IMR-90 (cell line): Measurements from ENCODE around the gene NPEPL1. TPM values are rescaled to one million over a fixed set of nuclear protein-coding genes. Genes with fewer than 3 reads are reported as not detected.

Experiments
- ATAC-seq: fragments of 200-7000 bp; cut with Tn5 transposase; 2 replicates; pipeline ENCODE4 v1.9.1; 2020; ENCODE audit warnings: low read depth, mild to moderate bottlenecking, moderate library complexity
- BruUV-seq: library from RNA; stranded (reverse); fragments of 400-500 nt; replicated peaks from 2 replicates; lab custom pipeline; 2021; lab: Mats Ljungman, UMichigan
- CTCF ChIA-PET: fragments of 300-600 bp; formaldehyde crosslinking; extraction: SDS; loops from one replicate; lab custom pipeline; 2021; ENCODE audit warnings: antibody characterized with exemption; lab: Yijun Ruan, JAX
- POLR2A ChIA-PET: fragments of 300-600 bp; sonication (Branson Sonifier 250); formaldehyde crosslinking; loops from one replicate; lab custom pipeline; 2022; ENCODE audit warnings: antibody characterized with exemption; ENCODE audit not compliant: unreplicated experiment; lab: Charles Lee
- DNase-seq: peaks from one replicate; pipeline ENCODE4 v3.0.0; 2013
- H2AFZ ChIP-seq: replicated peaks from 2 replicates; pipeline ENCODE3; 2013; ENCODE audit warnings: low read length, mild to moderate bottlenecking; ENCODE audit not compliant: poor library complexity
- H2AK5ac ChIP-seq: 2 replicates; pipeline ENCODE4 v1.6.1; 2013; ENCODE audit warnings: low read depth, low read length, inconsistent platforms
- H2AK9ac ChIP-seq: replicated peaks from 2 replicates; pipeline ENCODE3; 2013; ENCODE audit warnings: mild to moderate bottlenecking, low read depth, low read length, moderate library complexity; ENCODE audit not compliant: poor library complexity
- H2BK120ac ChIP-seq: 2 replicates; pipeline ENCODE4 v1.6.1; 2013; ENCODE audit warnings: low read depth, low read length, inconsistent platforms
- H2BK15ac ChIP-seq: 3 replicates; pipeline ENCODE4 v1.6.1; 2013; ENCODE audit warnings: low read depth, low read length, inconsistent platforms
- H2BK20ac ChIP-seq: 2 replicates; pipeline ENCODE4 v1.6.1; 2013; ENCODE audit warnings: low read depth, mild to moderate bottlenecking, inconsistent platforms, low read length, moderate library complexity
- H2BK5ac ChIP-seq: 2 replicates; pipeline ENCODE4 v1.6.1; 2013; ENCODE audit warnings: mild to moderate bottlenecking, low read depth, low read length, inconsistent platforms; ENCODE audit not compliant: poor library complexity, severe bottlenecking
- H3K14ac ChIP-seq: replicated peaks from 2 replicates; pipeline ENCODE4 v1.6.1; 2013; ENCODE audit warnings: low read depth, low read length, inconsistent platforms
- H3K18ac ChIP-seq: 2 replicates; pipeline ENCODE4 v1.6.1; 2013; ENCODE audit warnings: low read depth, low read length, control low read depth
- H3K23ac ChIP-seq: 2 replicates; pipeline ENCODE4 v1.6.1; 2013; ENCODE audit warnings: low read depth, low read length, inconsistent platforms
- H3K27ac ChIP-seq: 2 replicates; pipeline ENCODE4 v1.5.1; 2013; ENCODE audit warnings: mild to moderate bottlenecking, control low read depth, low read length; ENCODE audit not compliant: insufficient read depth
- H3K27me3 ChIP-seq: 2 replicates; pipeline ENCODE4 v1.6.1; 2013; ENCODE audit warnings: low read length; ENCODE audit not compliant: control insufficient read depth, insufficient read depth
- H3K36me3 ChIP-seq: 2 replicates; pipeline ENCODE4 v1.6.1; 2013; ENCODE audit warnings: low read length, mixed read lengths; ENCODE audit not compliant: control insufficient read depth, insufficient read depth
- H3K4ac ChIP-seq: 2 replicates; pipeline ENCODE4 v1.6.1; 2013; ENCODE audit warnings: low read depth, low read length, inconsistent platforms
- H3K4me1 ChIP-seq: 2 replicates; pipeline ENCODE4 v1.6.1; 2013; ENCODE audit warnings: low read length, mixed read lengths; ENCODE audit not compliant: control insufficient read depth, insufficient read depth
- H3K4me2 ChIP-seq: 2 replicates; pipeline ENCODE4 v1.6.1; 2013; ENCODE audit warnings: low read depth, mild to moderate bottlenecking, control low read depth, low read length, moderate library complexity
- H3K4me3 ChIP-seq: 2 replicates; pipeline ENCODE4 v1.5.1; 2013; ENCODE audit warnings: low read depth, mild to moderate bottlenecking, control low read depth, low read length, moderate library complexity; ENCODE audit not compliant: insufficient read depth
- H3K56ac ChIP-seq: 2 replicates; pipeline ENCODE4 v1.6.1; 2013; ENCODE audit warnings: low read length, inconsistent platforms; ENCODE audit not compliant: insufficient read depth; ENCODE audit errors: extremely low read depth
- H3K79me1 ChIP-seq, 2 experiments: 2 replicates each; pipeline ENCODE4 v1.6.1; 2013; ENCODE audit warnings: low read length in 2 of 2, inconsistent platforms in 1 of 2, low read depth in 1 of 2
- H3K9ac ChIP-seq: 2 replicates; pipeline ENCODE4 v1.6.1; 2013; ENCODE audit warnings: low read depth, low read length, control low read depth
- H3K9me1 ChIP-seq: 2 replicates; pipeline ENCODE4 v1.6.1; 2013; ENCODE audit warnings: low read length, inconsistent platforms; ENCODE audit not compliant: insufficient read depth
- H3K9me3 ChIP-seq: 2 replicates; pipeline ENCODE4 v1.6.1; 2013; ENCODE audit warnings: low read length; ENCODE audit not compliant: control insufficient read depth, insufficient read depth
- H4K20me1 ChIP-seq: 2 replicates; pipeline ENCODE4 v1.6.1; 2013; ENCODE audit warnings: low read length, inconsistent platforms; ENCODE audit not compliant: insufficient read depth
- H4K5ac ChIP-seq: 2 replicates; pipeline ENCODE4 v1.6.1; 2013; ENCODE audit warnings: mild to moderate bottlenecking, low read depth, low read length, control low read depth
- H4K8ac ChIP-seq, 2 experiments: 2 replicates each; pipeline ENCODE4 v1.6.1; 2013; ENCODE audit warnings: low read depth in 2 of 2, low read length in 2 of 2, control low read depth in 1 of 2, inconsistent platforms in 1 of 2
- H4K91ac ChIP-seq: 2 replicates; pipeline ENCODE4 v1.6.1; 2013; ENCODE audit warnings: low read depth, low read length, inconsistent platforms; ENCODE audit not compliant: insufficient read depth
- RFX5 ChIP-seq: IDR thresholded peaks from 2 replicates; pipeline ENCODE4 v1.8.0; 2012; ENCODE audit warnings: low read depth, mild to moderate bottlenecking, low read length, moderate library complexity
- WGBS, 2 experiments: methylation state at CpG; one replicate each; pipeline versions ENCODE4 v1.1.5 to v1.1.7; 2013; ENCODE audit warnings: missing lambda C conversion rate in 2 of 2; ENCODE audit not compliant: insufficient read length in 1 of 2; ENCODE audit errors: extremely low coverage in 2 of 2; 5-methylcytosine and 5-hydroxymethylcytosine counted together
- dilution Hi-C: fragments of 300-500 bp; cut with HindIII; formaldehyde crosslinking; loops from one replicate; pipeline ENCODE4 v1.14.3; 2018; ENCODE audit warnings: low sequenced_read_pairs; ENCODE audit not compliant: unreplicated experiment
- in situ Hi-C: fragments of 300-500 bp; cut with MboI; formaldehyde crosslinking; loops from 3 replicates; pipeline ENCODE4 v1.14.3; 2019; ENCODE audit warnings: low sequenced_read_pairs, inconsistent platforms, mixed read lengths
- intact Hi-C: fragments of 100-400 bp; cut with micrococcal nuclease; formaldehyde crosslinking; loops from 2 replicates; pipeline ENCODE4 v1.10.0; 2022
- polyA plus RNA-seq, 3 experiments: library from polyadenylated mRNA; depleted of rRNA; stranded (reverse); fragments of >200 nt; gene quantifications; 2 replicates each; pipeline ENCODE4 v1.2.3, GENCODE V29; 2012; ENCODE audit warnings: low replicate concordance in 1 of 3
- total RNA-seq: library from RNA; depleted of rRNA; stranded (reverse); fragments of >200 nt; gene quantifications from 2 replicates; pipeline ENCODE4 v1.2.3, GENCODE V29; 2012
- TF ChIP-seq, protein P1 (sequence below): conservative IDR thresholded peaks from 2 replicates; pipeline ENCODE4 v1.5.1; 2012; ENCODE audit warnings: mild to moderate bottlenecking, low read depth, low read length, improper control_type of control experiment

The NPEPL1 gene
- total and polyA plus RNA-seq, 2 of the 4 experiments (the other 2 are of a cell fraction) = 6.3 to 10.4 TPM

DNA sequence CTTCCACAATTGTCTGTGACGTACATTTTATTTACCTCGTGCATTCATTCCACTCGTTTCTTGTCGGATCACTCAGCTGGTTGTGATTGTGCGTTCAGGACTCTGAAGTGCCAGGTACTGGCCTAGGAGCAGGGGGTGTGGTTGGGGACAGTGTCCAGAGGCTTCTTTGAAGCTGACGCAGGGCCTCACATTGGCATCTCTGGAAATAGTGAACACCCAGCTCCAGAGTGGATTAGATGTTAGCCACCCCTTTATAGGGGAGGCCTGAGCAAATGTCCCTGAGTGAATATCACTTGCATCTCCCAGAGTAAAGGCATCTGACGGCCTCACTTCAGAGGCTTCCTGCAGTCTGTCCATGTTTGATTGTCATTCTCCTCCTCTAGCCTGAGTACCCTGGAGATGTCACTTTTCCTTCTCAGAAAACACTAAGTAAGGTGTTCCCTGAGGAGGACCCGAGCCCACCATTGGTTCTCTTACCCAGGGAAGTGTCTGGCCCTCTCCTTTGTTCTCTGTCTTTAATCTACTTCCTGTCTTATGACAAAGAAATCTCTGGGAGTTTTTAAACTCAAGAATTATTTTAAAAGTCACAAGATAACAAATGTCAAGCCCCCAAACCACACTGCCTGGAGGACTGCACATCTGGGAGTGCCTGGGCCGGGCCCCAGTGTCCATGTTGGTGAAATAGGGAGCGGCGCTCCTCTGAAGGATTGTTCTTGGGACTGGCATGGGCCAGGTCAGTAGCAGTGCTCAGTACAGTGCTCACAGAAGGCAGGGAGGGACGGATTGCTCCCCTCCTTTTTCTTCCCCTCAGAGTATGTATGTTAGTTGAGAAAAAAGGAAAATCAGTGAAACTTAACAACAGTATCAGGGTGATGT lies 30.8 kb upstream of the NPEPL1 start:
- in situ Hi-C loops = no loop called here
- POLR2A ChIA-PET = no interaction called here

More for the DNA sequence above, 30.8 kb upstream of the NPEPL1 start:
- H3K27me3 ChIP-seq = no peaks in the 10 kb centered on the region
- no peak overlapping the region for H3K9ac ChIP-seq
- no peak overlapping the region for H4K8ac ChIP-seq
- no peak for ATAC-seq
- dilution Hi-C loops (loop anchor here (25.0 kb wide), 1 partner anchor 425 kb away; the partner anchor contains the start of gene ANKRD60), intact Hi-C loops (no loop called here)
- no peak overlapping the region for H2AK9ac ChIP-seq
- no peak for DNase-seq
- H3K18ac ChIP-seq = no peak overlapping the region
- no peak overlapping the region for H2BK120ac ChIP-seq
- H3K9me3 ChIP-seq = no peaks in the 10 kb centered on the region
- H4K91ac ChIP-seq = no peak overlapping the region
- 0 out of 2 replicates have a peak overlapping the region, but pooled peaks have one; percentile 37 for H2AK5ac ChIP-seq
- no CpG with 5 or more reads among the region's 12 CpGs for WGBS, 2 experiments
- H3K56ac ChIP-seq = no peak overlapping the region
- no peak overlapping the region for H3K27ac ChIP-seq
- no peak overlapping the region for H3K4ac ChIP-seq
- H2AFZ ChIP-seq = no peak overlapping the region
- no peak overlapping the region for H3K4me3 ChIP-seq
- no peak overlapping the region for H3K4me2 ChIP-seq
- BruUV-seq = no TSS peak
- peaks cover 49% of the 10 kb centered on the region for H4K20me1 ChIP-seq
- peaks cover 13% of the 10 kb centered on the region for H3K9me1 ChIP-seq
- TF ChIP-seq, protein P1, sequence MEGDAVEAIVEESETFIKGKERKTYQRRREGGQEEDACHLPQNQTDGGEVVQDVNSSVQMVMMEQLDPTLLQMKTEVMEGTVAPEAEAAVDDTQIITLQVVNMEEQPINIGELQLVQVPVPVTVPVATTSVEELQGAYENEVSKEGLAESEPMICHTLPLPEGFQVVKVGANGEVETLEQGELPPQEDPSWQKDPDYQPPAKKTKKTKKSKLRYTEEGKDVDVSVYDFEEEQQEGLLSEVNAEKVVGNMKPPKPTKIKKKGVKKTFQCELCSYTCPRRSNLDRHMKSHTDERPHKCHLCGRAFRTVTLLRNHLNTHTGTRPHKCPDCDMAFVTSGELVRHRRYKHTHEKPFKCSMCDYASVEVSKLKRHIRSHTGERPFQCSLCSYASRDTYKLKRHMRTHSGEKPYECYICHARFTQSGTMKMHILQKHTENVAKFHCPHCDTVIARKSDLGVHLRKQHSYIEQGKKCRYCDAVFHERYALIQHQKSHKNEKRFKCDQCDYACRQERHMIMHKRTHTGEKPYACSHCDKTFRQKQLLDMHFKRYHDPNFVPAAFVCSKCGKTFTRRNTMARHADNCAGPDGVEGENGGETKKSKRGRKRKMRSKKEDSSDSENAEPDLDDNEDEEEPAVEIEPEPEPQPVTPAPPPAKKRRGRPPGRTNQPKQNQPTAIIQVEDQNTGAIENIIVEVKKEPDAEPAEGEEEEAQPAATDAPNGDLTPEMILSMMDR = no peak
- TF ChIP-seq RFX5 = no peak
- H3K14ac ChIP-seq = no peak overlapping the region
- peaks cover under 1% of the 10 kb centered on the region; the same call in 1 of the 2 replicates for H3K4me1 ChIP-seq
- peaks cover 31 to 62% of the 10 kb centered on the region in 2 experiments for H3K79me1 ChIP-seq
- H3K36me3 ChIP-seq = peaks cover 19% of the 10 kb centered on the region
- H2BK5ac ChIP-seq = no peak overlapping the region
- no peak overlapping the region for H2BK20ac ChIP-seq
- no peak overlapping the region for H2BK15ac ChIP-seq
- H4K5ac ChIP-seq = no peak overlapping the region; the same call in 1 of the 2 replicates
- CTCF ChIA-PET = no interaction called here
- no peak overlapping the region for H3K23ac ChIP-seq
